ENCODE results near the gene PRR36.
"Not testable (repeated sequence)": the region's sequence is repeated elsewhere in the genome, so short reads cannot be mapped to it uniquely, and the experiment has no call there.

Gene PRR36

DNA sequence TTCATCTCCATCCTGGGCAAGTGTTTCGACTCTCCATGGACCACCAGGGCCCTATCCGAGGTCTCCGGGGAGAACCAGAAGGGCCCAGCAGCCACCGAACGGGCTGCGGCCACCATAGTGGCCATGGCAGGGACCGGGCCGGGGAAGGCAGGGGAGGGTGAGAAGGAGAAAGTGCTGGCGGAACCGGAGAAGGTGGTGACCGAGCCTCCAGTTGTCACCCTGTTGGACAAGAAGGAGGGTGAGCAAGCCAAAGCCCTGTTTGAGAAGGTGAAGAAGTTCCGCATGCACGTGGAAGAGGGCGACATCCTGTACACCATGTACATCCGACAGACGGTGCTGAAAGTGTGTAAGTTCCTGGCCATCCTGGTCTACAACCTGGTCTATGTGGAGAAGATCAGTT lies 24.8 kb upstream of the PRR36 start:
- no peak overlapping the region for H3K4me3 ChIP-seq (ENCODE audit: low read depth, low read length)
- in situ Hi-C loops (cut with HindIII; ENCODE audit: low sequenced_read_pairs): no loop called here
- no peak for DNase-seq (ENCODE audit: low read depth)
- no peak for TF ChIP-seq CTCF (IDR thresholded peaks at IDR 0.05; ENCODE audit: low read depth, low read length, missing control alignments)

DNA sequence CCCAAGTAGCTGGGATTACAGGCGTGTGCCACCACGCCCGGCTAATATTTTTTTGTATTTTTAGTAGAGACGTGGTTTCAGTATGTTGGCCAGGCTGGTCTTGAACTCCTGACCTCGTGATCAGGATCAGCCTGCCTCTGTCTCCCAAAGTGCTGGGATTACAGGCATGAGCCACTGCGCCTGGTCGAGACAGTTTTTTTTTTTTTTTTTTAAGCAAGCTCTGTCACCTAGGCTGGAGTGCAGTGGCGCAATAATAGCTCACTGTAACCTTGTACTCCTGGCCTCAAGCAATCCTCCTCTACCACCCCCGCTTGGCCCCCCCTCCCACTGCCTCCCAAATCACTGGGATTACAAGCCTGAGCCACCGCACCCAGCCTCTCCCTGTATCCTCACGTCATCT lies 23.1 kb upstream of the PRR36 start:
- in situ Hi-C loops (cut with HindIII; ENCODE audit: low sequenced_read_pairs): no loop called here
- DNase-seq (ENCODE audit: low read depth): no peak
- TF ChIP-seq CTCF (IDR thresholded peaks at IDR 0.05; ENCODE audit: low read depth, low read length, missing control alignments): no peak
- no peak overlapping the region for H3K4me3 ChIP-seq (ENCODE audit: low read depth, low read length)

DNA sequence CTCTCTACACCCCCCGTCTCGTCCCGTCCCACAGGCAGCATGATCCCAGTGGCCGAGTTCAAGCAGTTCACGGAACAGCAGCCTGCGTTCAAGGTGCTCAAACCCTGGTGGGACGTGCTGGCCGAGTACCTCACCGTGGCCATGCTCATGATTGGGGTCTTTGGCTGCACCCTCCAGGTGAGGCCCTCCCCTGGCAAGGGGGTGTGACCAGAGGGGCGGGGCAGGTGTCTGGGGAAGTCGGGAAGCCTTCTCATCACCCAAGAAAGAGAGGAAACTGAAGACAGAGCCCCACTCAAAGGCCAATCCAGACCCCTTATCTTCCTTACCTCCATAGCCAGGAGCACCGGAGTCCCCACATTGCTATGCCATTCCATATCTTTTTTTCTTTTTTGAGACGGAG lies 21.4 kb upstream of the PRR36 start:
- in situ Hi-C loops (cut with HindIII; ENCODE audit: low sequenced_read_pairs): no loop called here

DNA sequence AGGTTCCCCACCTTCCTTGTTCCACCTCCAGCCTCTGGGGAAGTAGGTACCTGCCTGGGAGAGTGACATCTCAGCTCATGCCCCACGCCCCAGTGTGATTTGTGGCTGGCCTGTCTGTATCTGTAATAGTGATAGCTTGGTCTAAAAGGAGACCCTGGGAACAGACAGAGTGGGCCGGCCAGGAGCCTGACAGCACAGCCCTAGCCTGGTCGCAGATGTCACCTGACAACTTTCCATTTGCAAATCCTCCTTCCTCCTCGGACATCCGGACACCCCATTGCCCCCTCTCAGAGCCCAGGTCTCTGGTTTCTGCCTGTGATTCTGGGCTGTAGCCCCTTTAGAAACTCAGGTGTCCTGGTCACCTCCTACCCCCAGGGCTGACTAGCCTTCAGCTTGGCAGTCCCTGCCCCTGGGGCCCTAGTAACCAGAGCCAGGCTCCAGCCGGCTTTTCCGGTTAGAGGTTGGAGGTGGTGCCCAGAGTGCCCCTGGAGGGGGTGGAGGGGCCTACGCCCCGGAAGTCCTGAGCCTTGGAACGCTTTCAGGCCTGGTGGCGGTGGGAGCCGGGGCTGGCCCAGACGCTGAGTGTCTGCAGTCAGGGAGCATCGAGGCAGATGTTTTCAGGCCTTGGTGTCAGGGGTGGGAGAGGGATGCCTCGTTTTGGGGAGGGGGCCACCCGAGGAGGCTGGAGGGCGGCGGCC lies 20.6 kb upstream of the PRR36 start:
- DNase-seq (ENCODE audit: low read depth): no peak
- in situ Hi-C loops (cut with HindIII; ENCODE audit: low sequenced_read_pairs): no loop called here
- H3K4me3 ChIP-seq (ENCODE audit: low read depth, low read length): no peak overlapping the region
- TF ChIP-seq CTCF (IDR thresholded peaks at IDR 0.05; ENCODE audit: low read depth, low read length, missing control alignments): no peak

More for the DNA sequence above, 21.4 kb upstream of the PRR36 start:
- TF ChIP-seq CTCF (IDR thresholded peaks at IDR 0.05; ENCODE audit: low read depth, low read length, missing control alignments): no peak
- DNase-seq (ENCODE audit: low read depth): no peak
- no peak overlapping the region for H3K4me3 ChIP-seq (ENCODE audit: low read depth, low read length)

- H3K4me3 ChIP-seq (ENCODE audit: low read depth, low read length); in situ Hi-C loops (cut with HindIII; ENCODE audit: low sequenced_read_pairs); DNase-seq (ENCODE audit: low read depth): not testable (repeated sequence)
Measured at GRCh38 chr19:7893362-7894101, 19.3 kb upstream of the PRR36 start.

- in situ Hi-C loops (cut with HindIII; ENCODE audit: low sequenced_read_pairs): no loop called here
- DNase-seq (ENCODE audit: low read depth): no peak
- TF ChIP-seq CTCF (IDR thresholded peaks at IDR 0.05; ENCODE audit: low read depth, low read length, missing control alignments): no peak
- peak overlapping the region; percentile 54 for H3K4me3 ChIP-seq (ENCODE audit: low read depth, low read length)
Measured at GRCh38 chr19:7888826-7889217, 14.6 kb upstream of the PRR36 start.

GRCh38 chr19:7888145-7888825 lies 14.1 kb upstream of the PRR36 start, which contains the start of gene LRRC8E:
Gene LRRC8E, plus strand, starts transcription at chr19:7888510. Its CDS starts 7,094 bp downstream, at chr19:7895604.
- H3K4me3 ChIP-seq (ENCODE audit: low read depth, low read length): peak within 1 kb of the TSS; percentile 54
- no peak for TF ChIP-seq CTCF (IDR thresholded peaks at IDR 0.05; ENCODE audit: low read depth, low read length, missing control alignments)
- peak; percentile 27 for DNase-seq (ENCODE audit: low read depth)
- in situ Hi-C loops (cut with HindIII; ENCODE audit: low sequenced_read_pairs): no loop called here
